HCT116 (cell line): ENCODE results near the gene KNTC1. TPM values are rescaled to one million over a fixed set of nuclear protein-coding genes. Genes with fewer than 3 reads are reported as not detected.

ENCODE experiments used
- ATAC-seq: fragments of 200-7000 bp; cut with Tn5 transposase; 2 replicates; pipeline ENCODE4 v1.9.1; 2020; ENCODE audit warnings: mild to moderate bottlenecking, moderate library complexity
- BruUV-seq: library from RNA; stranded (reverse); fragments of 400-500 nt; replicated peaks from 2 replicates; lab custom pipeline; 2021; lab: Mats Ljungman, UMichigan
- CTCF ChIA-PET: fragments of 300-600 bp; sonication (Branson Sonifier 250); formaldehyde crosslinking; loops from one replicate; lab custom pipeline; 2021; ENCODE audit warnings: antibody characterized with exemption; lab: Charles Lee
- POLR2A ChIA-PET: fragments of 300-600, 350-600 bp; sonication (Branson Sonifier 250); formaldehyde crosslinking; loops from one replicate; lab custom pipeline; 2021; ENCODE audit warnings: antibody characterized with exemption; lab: Charles Lee
- RAD21 ChIA-PET, 2 experiments: fragments of 300-600 bp; sonication (Branson Sonifier 250); formaldehyde crosslinking; loops; one replicate each; lab custom pipeline; 2023; ENCODE audit warnings: low total read pairs in 2 of 2; ENCODE audit not compliant: uncharacterized antibody in 2 of 2, unreplicated experiment in 2 of 2, low non-redundant PET in 1 of 2; lab: Charles Lee
- DNase-seq: peaks from one replicate; pipeline ENCODE4 v3.0.0-alpha.2; 2010; ENCODE audit warnings: low read depth, low spot score
- H2AFZ ChIP-seq: fragments of 200-600 bp; shearing (Covaris generic), sonication (generic); 2 replicates; pipeline ENCODE4 v1.6.1; 2017; ENCODE audit warnings: low read depth, mixed run types, mixed read lengths, antibody characterized with exemption, low read length; ENCODE audit not compliant: poor library complexity, severe bottlenecking
- H3K27ac ChIP-seq: 2 replicates; pipeline ENCODE4 v1.5.1; 2012; ENCODE audit warnings: low read depth, low read length
- H3K27me3 ChIP-seq: fragments of 200-600 bp; sonication (generic); 2 replicates; pipeline ENCODE4 v1.6.1; 2016; ENCODE audit warnings: mixed run types, low read length, mixed read lengths; ENCODE audit not compliant: insufficient read depth
- H3K36me3 ChIP-seq, 2 experiments: fragments of 200-500 bp in 1 of 2; fragments of 200-600 bp in 1 of 2; sonication (Bioruptor generic) in 1 of 2; sonication (generic) in 1 of 2; 2 replicates each; pipeline versions ENCODE4 v1.5.1 to v1.6.1; 2014 to 2016; ENCODE audit warnings: low read length in 2 of 2, inconsistent platforms in 1 of 2, mixed read lengths in 1 of 2, mixed run types in 1 of 2; ENCODE audit not compliant: insufficient read depth in 2 of 2, control insufficient read depth in 1 of 2
- H3K4me1 ChIP-seq, 2 experiments: fragments of 200-600 bp in 1 of 2; sonication (generic) in 1 of 2; 2 replicates each; pipeline versions ENCODE4 v1.5.1 to v1.6.1; 2012 to 2017; ENCODE audit warnings: low read length in 2 of 2, inconsistent platforms in 1 of 2, mild to moderate bottlenecking in 1 of 2, mixed read lengths in 1 of 2, mixed run types in 1 of 2, moderate library complexity in 1 of 2; ENCODE audit not compliant: insufficient read depth in 2 of 2, control insufficient read depth in 1 of 2
- H3K4me2 ChIP-seq: fragments of 200-600 bp; sonication (generic); 2 replicates; pipeline ENCODE4 v1.6.1; 2017; ENCODE audit warnings: mixed run types, low read length, mixed read lengths
- H3K4me3 ChIP-seq, 2 experiments: fragments of 200-600 bp in 1 of 2; sonication (generic) in 1 of 2; replicated peaks in 1 of 2; 2 replicates each; pipeline ENCODE4 v1.5.1; 2011 to 2016; ENCODE audit warnings: low read length in 2 of 2, control low read depth in 1 of 2, low read depth in 1 of 2, mild to moderate bottlenecking in 1 of 2, mixed read lengths in 1 of 2, mixed run types in 1 of 2
- H3K79me2 ChIP-seq: fragments of 200-600 bp; sonication (generic); 2 replicates; pipeline ENCODE4 v1.6.1; 2017; ENCODE audit warnings: mild to moderate bottlenecking, mixed run types, low read length, moderate library complexity, mixed read lengths; ENCODE audit not compliant: insufficient read depth
- H3K9ac ChIP-seq: fragments of 200-600 bp; sonication (generic); 2 replicates; pipeline ENCODE4 v1.6.1; 2016; ENCODE audit warnings: low read length, mixed read lengths
- H3K9me2 ChIP-seq: fragments of 200-600 bp; sonication (generic), shearing (Covaris generic); 2 replicates; pipeline ENCODE4 v1.6.1; 2017; ENCODE audit warnings: mixed run types, mild to moderate bottlenecking, moderate library complexity; ENCODE audit not compliant: insufficient read depth
- H3K9me3 ChIP-seq, 2 experiments: fragments of 200-500 bp in 1 of 2; fragments of 200-600 bp in 1 of 2; sonication (Bioruptor generic) in 1 of 2; sonication (generic) in 1 of 2; 2 replicates each; pipeline ENCODE4 v1.6.1; 2014 to 2017; ENCODE audit warnings: low read length in 2 of 2, mixed read lengths in 2 of 2, inconsistent platforms in 1 of 2, low read depth in 1 of 2, mild to moderate bottlenecking in 1 of 2, mixed run types in 1 of 2, moderate library complexity in 1 of 2; ENCODE audit not compliant: control insufficient read depth in 1 of 2, insufficient read depth in 1 of 2
- H4K20me1 ChIP-seq: fragments of 200-600 bp; sonication (generic), shearing (Covaris generic); 2 replicates; pipeline ENCODE4 v1.6.1; 2017; ENCODE audit warnings: mixed run types, mild to moderate bottlenecking, moderate library complexity; ENCODE audit not compliant: insufficient read depth
- CBX3 ChIP-seq: IDR thresholded peaks from 2 replicates; pipeline ENCODE4 v1.6.1; 2012; ENCODE audit warnings: low read depth
- ELF1 ChIP-seq: IDR thresholded peaks from 2 replicates; pipeline ENCODE4 v1.6.1; 2012; ENCODE audit warnings: low read depth, borderline replicate concordance
- EZH2 ChIP-seq: fragments of 200-600 bp; sonication (generic); IDR thresholded peaks from 2 replicates; pipeline ENCODE4 v1.6.1; 2017; ENCODE audit warnings: antibody characterized with exemption, mixed run types
- POLR2A ChIP-seq: IDR thresholded peaks from 2 replicates; pipeline ENCODE4 v1.7.0; 2011; ENCODE audit warnings: borderline replicate concordance; ENCODE audit not compliant: insufficient read depth, insufficient read length; ENCODE audit errors: extremely low read depth
- RAD21 ChIP-seq: IDR thresholded peaks from 2 replicates; pipeline ENCODE4 v1.6.1; 2012; ENCODE audit warnings: low read depth, mild to moderate bottlenecking
- SRF ChIP-seq: IDR thresholded peaks from 2 replicates; pipeline ENCODE4 v1.6.1; 2012; ENCODE audit warnings: low read depth
- TCF7L2 ChIP-seq: IDR thresholded peaks from 2 replicates; pipeline ENCODE4 v1.7.0; 2011; ENCODE audit warnings: borderline replicate concordance, inconsistent platforms; ENCODE audit not compliant: insufficient read depth, insufficient read length; ENCODE audit errors: extremely low read depth
- ZNF274 ChIP-seq: fragments of 200-500 bp; sonication (Bioruptor generic); IDR thresholded peaks from 2 replicates; pipeline ENCODE4 v1.6.1; 2014; ENCODE audit warnings: mild to moderate bottlenecking, low read depth, low read length, inconsistent platforms
- intact Hi-C: fragments of 100-400 bp; cut with micrococcal nuclease; formaldehyde crosslinking; loops from 2 replicates; pipeline ENCODE4 v1.10.0; 2022
- total RNA-seq: library from RNA; stranded (reverse); gene quantifications from one replicate; pipeline ENCODE4 v1.2.1, GENCODE V29; 2021; ENCODE audit not compliant: unreplicated experiment
- TF ChIP-seq, protein P1 (sequence below): IDR thresholded peaks from 2 replicates; pipeline ENCODE4 v1.6.1; 2012; ENCODE audit warnings: low read depth
- TF ChIP-seq, protein P2 (sequence below): IDR thresholded peaks from 2 replicates; pipeline ENCODE4 v1.6.1; 2011; ENCODE audit warnings: mild to moderate bottlenecking, low read length, moderate library complexity; ENCODE audit not compliant: insufficient replicate concordance; ENCODE audit errors: extremely low read depth

The KNTC1 gene
- total RNA-seq, 1 experiment from 2014 or later, result 70.2 TPM

DNA sequence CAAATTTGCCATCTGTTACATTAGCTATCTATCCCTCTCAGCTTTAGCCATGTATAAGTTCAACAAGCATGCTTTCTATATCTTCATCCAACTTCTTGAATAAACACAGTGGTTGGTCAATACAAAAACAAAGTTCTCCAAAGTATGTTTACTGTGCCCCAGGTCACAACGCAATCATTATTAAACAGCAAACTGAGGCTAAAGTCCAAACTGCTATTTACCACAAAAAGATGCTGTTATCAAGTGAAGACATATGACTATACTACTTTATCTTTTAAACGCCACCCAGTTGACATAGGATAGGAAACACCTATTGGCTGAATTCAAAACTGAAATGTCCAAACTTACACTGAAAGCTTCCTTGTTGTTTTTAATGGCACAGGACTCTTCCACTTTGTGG is 38.0 kb upstream of the KNTC1 start:
- intact Hi-C loops, result no loop called here
- Histone ChIP-seq H2AFZ (no peak overlapping the region), H3K4me1 (no peaks in the 10 kb centered on the region), H3K9ac (no peak overlapping the region), H3K27ac (no peak overlapping the region), H3K9me2 (no peaks in the 10 kb centered on the region), H3K4me3 (no peak overlapping the region), H3K9me3 (no peaks in the 10 kb centered on the region), H3K36me3 (peaks cover 44 to 54% of the 10 kb centered on the region in 2 experiments), H4K20me1 (no peaks in the 10 kb centered on the region), H3K79me2 (peaks cover 26% of the 10 kb centered on the region), H3K27me3 (no peaks in the 10 kb centered on the region), H3K4me2 (no peak overlapping the region)
- ChIA-PET CTCF (no interaction called here), POLR2A (interaction anchor here (1.5 kb wide), 1 partner anchor 12 kb away, joined by 3 read pairs; the partner anchor contains the start of gene ZCCHC8)
- DNase-seq (no peak), ATAC-seq (no peak)
- no peak for TF ChIP-seq EZH2
- TF ChIP-seq CBX3, result no peak
- no peak for TF ChIP-seq RAD21
- TF ChIP-seq, protein P1, sequence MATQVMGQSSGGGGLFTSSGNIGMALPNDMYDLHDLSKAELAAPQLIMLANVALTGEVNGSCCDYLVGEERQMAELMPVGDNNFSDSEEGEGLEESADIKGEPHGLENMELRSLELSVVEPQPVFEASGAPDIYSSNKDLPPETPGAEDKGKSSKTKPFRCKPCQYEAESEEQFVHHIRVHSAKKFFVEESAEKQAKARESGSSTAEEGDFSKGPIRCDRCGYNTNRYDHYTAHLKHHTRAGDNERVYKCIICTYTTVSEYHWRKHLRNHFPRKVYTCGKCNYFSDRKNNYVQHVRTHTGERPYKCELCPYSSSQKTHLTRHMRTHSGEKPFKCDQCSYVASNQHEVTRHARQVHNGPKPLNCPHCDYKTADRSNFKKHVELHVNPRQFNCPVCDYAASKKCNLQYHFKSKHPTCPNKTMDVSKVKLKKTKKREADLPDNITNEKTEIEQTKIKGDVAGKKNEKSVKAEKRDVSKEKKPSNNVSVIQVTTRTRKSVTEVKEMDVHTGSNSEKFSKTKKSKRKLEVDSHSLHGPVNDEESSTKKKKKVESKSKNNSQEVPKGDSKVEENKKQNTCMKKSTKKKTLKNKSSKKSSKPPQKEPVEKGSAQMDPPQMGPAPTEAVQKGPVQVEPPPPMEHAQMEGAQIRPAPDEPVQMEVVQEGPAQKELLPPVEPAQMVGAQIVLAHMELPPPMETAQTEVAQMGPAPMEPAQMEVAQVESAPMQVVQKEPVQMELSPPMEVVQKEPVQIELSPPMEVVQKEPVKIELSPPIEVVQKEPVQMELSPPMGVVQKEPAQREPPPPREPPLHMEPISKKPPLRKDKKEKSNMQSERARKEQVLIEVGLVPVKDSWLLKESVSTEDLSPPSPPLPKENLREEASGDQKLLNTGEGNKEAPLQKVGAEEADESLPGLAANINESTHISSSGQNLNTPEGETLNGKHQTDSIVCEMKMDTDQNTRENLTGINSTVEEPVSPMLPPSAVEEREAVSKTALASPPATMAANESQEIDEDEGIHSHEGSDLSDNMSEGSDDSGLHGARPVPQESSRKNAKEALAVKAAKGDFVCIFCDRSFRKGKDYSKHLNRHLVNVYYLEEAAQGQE, result no peak
- TF ChIP-seq, protein P2, sequence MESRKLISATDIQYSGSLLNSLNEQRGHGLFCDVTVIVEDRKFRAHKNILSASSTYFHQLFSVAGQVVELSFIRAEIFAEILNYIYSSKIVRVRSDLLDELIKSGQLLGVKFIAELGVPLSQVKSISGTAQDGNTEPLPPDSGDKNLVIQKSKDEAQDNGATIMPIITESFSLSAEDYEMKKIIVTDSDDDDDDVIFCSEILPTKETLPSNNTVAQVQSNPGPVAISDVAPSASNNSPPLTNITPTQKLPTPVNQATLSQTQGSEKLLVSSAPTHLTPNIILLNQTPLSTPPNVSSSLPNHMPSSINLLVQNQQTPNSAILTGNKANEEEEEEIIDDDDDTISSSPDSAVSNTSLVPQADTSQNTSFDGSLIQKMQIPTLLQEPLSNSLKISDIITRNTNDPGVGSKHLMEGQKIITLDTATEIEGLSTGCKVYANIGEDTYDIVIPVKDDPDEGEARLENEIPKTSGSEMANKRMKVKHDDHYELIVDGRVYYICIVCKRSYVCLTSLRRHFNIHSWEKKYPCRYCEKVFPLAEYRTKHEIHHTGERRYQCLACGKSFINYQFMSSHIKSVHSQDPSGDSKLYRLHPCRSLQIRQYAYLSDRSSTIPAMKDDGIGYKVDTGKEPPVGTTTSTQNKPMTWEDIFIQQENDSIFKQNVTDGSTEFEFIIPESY, result no peak
- no peak for TF ChIP-seq SRF
- TF ChIP-seq ELF1, result no peak
- no peak for TF ChIP-seq TCF7L2
- TF ChIP-seq POLR2A, result no peak
- TF ChIP-seq ZNF274, result no peak
- TF ChIP-seq, all 23 proteins: peak for 0
- RAD21 ChIA-PET, result no interaction called here
- no TSS peak for BruUV-seq
